Measurements from ENCODE around the gene ATAT1. TPM values are rescaled to one million over a fixed set of nuclear protein-coding genes. Genes with fewer than 3 reads are reported as not detected.

ATAT1 gene
- total and polyA plus RNA-seq, 2 of the 13 experiments (the other 11 are each of a cell fraction or from before 2014, with no cell fraction given) = 9.2 to 23.6 TPM

DNA sequence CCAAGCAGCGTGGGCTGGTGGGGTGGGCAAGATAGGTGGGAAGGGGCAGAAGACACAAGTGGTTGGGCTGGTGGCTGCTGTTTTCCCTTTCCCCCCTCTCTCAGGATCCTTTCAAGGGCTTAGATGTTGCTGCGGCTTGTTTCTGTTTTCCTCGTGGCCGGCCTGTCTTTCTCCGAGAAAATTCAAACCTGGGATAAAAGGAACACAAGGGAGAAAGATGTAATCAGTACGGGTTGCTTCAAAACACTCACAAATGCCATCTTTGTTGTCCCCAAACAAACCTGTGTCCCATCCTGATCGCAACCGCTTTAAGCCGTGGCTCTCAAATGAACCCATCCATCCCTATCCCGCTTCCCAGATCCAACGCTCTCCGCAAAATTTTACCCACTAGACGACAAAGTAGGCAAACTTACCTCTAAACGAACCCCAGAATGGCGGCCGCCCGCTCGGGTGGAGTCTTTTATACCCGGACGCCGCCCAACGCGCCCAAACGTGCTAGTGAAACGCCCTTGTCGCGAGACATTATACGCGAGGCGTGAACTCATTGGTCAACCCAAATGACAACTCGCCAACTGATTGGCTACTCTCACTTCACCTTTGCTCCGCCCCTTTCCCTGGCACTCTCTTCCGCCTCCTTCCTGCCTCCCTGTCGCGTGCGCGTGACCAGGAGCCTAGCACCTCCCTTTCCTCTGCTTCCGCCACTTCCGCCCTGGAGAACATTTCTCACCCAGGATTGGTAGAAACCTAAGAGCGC lies 9.7 kb upstream of the ATAT1 start, which contains the start of gene PPP1R10 (continued):
- TF ChIP-seq ZNF326 (CRISPR knock-in tag; IDR thresholded peaks at IDR 0.05; ENCODE audit: borderline replicate concordance) (no peak), FOSL2 (CRISPR knock-in tag; IDR thresholded peaks at IDR 0.05) (peak; percentile 31; the same call in 1 of the 2 replicates), ATF1 (CRISPR knock-in tag; IDR thresholded peaks at IDR 0.05) (peak; percentile 93), MEIS2 (CRISPR knock-in tag; IDR thresholded peaks at IDR 0.05) (peak; percentile 75; the same call in 1 of the 2 replicates), ZNF766 (CRISPR knock-in tag; IDR thresholded peaks at IDR 0.05; ENCODE audit: borderline replicate concordance) (peak; percentile 66; the same call in 1 of the 2 replicates), ZC3H4 (CRISPR knock-in tag; IDR thresholded peaks at IDR 0.05; ENCODE audit: borderline replicate concordance) (peak; percentile 68; the same call in 1 of the 2 replicates), JDP2 (CRISPR knock-in tag; IDR thresholded peaks at IDR 0.05; ENCODE audit: borderline replicate concordance) (no peak), ZNF17 (CRISPR knock-in tag; IDR thresholded peaks at IDR 0.05) (no peak), ZNF678 (CRISPR knock-in tag; IDR thresholded peaks at IDR 0.05) (no peak), PRMT3 (CRISPR knock-in tag; IDR thresholded peaks at IDR 0.05; ENCODE audit: borderline replicate concordance, low read depth) (no peak; the same call in 1 of the 2 replicates), XRCC5 (optimal IDR thresholded peaks at IDR 0.05; ENCODE audit: low read length) (peak; percentile 7), ZSCAN12 (CRISPR knock-in tag; IDR thresholded peaks at IDR 0.05) (peak; percentile 83; the same call in 1 of the 2 replicates), ZNF331 (CRISPR knock-in tag; IDR thresholded peaks at IDR 0.05) (no peak), SMAD3 (CRISPR knock-in tag; IDR thresholded peaks at IDR 0.05) (no peak), ZNF550 (CRISPR knock-in tag; IDR thresholded peaks at IDR 0.05; ENCODE audit: borderline replicate concordance) (no peak)
- TF ChIP-seq, protein P1, sequence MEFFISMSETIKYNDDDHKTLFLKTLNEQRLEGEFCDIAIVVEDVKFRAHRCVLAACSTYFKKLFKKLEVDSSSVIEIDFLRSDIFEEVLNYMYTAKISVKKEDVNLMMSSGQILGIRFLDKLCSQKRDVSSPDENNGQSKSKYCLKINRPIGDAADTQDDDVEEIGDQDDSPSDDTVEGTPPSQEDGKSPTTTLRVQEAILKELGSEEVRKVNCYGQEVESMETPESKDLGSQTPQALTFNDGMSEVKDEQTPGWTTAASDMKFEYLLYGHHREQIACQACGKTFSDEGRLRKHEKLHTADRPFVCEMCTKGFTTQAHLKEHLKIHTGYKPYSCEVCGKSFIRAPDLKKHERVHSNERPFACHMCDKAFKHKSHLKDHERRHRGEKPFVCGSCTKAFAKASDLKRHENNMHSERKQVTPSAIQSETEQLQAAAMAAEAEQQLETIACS (CRISPR knock-in tag; IDR thresholded peaks at IDR 0.05) = peak; percentile 78
- TF ChIP-seq, protein P2, sequence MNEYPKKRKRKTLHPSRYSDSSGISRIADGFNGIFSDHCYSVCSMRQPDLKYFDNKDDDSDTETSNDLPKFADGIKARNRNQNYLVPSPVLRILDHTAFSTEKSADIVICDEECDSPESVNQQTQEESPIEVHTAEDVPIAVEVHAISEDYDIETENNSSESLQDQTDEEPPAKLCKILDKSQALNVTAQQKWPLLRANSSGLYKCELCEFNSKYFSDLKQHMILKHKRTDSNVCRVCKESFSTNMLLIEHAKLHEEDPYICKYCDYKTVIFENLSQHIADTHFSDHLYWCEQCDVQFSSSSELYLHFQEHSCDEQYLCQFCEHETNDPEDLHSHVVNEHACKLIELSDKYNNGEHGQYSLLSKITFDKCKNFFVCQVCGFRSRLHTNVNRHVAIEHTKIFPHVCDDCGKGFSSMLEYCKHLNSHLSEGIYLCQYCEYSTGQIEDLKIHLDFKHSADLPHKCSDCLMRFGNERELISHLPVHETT (CRISPR knock-in tag; conservative IDR thresholded peaks at IDR 0.05) = peak; percentile 56; the same call in 1 of the 2 replicates
- TF ChIP-seq, protein P3, sequence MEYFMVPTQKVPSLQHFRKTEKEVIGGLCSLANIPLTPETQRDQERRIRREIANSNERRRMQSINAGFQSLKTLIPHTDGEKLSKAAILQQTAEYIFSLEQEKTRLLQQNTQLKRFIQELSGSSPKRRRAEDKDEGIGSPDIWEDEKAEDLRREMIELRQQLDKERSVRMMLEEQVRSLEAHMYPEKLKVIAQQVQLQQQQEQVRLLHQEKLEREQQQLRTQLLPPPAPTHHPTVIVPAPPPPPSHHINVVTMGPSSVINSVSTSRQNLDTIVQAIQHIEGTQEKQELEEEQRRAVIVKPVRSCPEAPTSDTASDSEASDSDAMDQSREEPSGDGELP (IDR thresholded peaks at IDR 0.05; ENCODE audit: borderline replicate concordance, low read depth) = no peak; the same call in 1 of the 2 replicates
- TF ChIP-seq, protein P4, sequence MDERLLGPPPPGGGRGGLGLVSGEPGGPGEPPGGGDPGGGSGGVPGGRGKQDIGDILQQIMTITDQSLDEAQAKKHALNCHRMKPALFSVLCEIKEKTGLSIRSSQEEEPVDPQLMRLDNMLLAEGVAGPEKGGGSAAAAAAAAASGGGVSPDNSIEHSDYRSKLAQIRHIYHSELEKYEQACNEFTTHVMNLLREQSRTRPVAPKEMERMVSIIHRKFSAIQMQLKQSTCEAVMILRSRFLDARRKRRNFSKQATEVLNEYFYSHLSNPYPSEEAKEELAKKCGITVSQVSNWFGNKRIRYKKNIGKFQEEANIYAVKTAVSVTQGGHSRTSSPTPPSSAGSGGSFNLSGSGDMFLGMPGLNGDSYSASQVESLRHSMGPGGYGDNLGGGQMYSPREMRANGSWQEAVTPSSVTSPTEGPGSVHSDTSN (CRISPR knock-in tag; IDR thresholded peaks at IDR 0.05) = no peak
- TF ChIP-seq, protein P5, sequence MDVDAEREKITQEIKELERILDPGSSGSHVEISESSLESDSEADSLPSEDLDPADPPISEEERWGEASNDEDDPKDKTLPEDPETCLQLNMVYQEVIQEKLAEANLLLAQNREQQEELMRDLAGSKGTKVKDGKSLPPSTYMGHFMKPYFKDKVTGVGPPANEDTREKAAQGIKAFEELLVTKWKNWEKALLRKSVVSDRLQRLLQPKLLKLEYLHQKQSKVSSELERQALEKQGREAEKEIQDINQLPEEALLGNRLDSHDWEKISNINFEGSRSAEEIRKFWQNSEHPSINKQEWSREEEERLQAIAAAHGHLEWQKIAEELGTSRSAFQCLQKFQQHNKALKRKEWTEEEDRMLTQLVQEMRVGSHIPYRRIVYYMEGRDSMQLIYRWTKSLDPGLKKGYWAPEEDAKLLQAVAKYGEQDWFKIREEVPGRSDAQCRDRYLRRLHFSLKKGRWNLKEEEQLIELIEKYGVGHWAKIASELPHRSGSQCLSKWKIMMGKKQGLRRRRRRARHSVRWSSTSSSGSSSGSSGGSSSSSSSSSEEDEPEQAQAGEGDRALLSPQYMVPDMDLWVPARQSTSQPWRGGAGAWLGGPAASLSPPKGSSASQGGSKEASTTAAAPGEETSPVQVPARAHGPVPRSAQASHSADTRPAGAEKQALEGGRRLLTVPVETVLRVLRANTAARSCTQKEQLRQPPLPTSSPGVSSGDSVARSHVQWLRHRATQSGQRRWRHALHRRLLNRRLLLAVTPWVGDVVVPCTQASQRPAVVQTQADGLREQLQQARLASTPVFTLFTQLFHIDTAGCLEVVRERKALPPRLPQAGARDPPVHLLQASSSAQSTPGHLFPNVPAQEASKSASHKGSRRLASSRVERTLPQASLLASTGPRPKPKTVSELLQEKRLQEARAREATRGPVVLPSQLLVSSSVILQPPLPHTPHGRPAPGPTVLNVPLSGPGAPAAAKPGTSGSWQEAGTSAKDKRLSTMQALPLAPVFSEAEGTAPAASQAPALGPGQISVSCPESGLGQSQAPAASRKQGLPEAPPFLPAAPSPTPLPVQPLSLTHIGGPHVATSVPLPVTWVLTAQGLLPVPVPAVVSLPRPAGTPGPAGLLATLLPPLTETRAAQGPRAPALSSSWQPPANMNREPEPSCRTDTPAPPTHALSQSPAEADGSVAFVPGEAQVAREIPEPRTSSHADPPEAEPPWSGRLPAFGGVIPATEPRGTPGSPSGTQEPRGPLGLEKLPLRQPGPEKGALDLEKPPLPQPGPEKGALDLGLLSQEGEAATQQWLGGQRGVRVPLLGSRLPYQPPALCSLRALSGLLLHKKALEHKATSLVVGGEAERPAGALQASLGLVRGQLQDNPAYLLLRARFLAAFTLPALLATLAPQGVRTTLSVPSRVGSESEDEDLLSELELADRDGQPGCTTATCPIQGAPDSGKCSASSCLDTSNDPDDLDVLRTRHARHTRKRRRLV (CRISPR knock-in tag; IDR thresholded peaks at IDR 0.05) = 0 out of 2 replicates have a peak, but pooled peaks have one; percentile 68
